ENCODE measurements around the gene SPSB1.

The SPSB1 gene

DNA sequence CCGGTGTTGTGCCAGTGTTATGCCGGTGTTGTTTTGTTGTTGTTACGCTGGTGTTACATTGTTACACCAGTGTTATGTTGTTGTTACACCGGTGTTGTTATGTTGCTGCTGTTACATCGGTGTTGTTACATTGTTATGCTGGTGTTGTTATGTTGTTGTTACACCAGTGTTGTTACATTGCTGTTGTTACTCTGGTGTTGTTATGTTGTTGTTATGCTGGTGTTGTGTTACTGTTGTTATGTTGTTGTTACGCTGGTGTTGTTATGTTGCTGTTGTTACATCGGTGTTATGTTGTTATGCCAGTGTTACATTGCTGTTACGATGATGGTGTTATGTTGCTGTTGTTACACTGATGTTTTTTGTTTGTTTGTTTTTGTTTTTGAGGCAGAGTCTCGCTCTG lies 34.1 kb upstream of the SPSB1 start:
- no peak for DNase-seq (ENCODE audit: low spot score)

DNA sequence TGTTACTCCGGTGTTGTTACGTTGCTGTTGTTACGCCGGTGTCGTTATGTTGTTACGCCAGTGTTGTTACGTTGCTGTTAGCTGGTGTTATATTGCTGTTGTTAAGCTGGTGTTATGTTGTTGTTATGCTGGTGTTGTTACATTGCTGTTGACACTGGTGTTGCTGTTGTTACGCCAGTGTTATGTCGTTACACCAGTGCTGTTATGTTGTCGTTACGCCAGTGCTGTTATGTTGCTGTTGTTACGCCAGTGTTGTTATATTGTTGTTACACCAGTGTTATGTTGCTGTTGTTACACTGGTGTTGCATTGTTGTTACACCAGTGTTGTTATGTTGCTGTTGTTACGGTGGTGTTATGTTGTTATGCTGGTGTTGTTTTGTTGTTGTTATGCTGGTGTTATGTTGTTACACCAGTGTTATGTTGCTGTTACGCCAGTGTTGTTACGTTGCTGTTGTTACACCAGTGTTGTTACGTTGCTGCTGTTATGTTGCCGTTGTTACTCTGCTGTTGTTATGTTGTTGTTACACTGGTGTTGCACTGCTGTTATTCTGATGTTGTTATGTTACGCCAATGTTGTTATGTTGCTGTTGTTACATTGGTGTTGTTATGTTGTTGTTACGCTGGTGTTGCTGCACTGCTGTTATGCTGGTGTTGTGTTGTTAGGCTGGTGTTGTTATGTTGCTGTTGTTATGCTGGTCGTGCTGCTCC lies 32.5 kb upstream of the SPSB1 start:
- DNase-seq (ENCODE audit: low spot score), result no peak

DNA sequence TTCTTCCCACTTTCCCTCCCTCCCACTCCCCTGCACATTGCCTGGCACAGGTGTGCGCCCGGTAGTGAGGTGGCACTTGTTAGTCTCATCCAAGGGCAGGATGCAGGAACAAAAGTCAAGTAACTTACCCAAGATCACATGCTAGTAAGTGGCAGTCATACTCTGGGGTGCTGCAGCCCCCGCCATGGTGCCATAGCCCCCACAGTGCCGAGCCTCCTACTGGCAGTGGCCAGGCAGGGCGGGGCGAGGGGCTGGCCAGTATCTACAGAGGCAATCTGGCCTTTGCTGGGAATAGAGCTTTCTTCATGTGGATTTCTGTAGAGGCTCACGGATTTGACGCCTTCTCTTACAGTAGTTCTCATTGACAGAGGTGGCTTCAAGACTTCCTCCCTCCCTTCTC lies 31.2 kb upstream of the SPSB1 start:
- no peak for DNase-seq (ENCODE audit: low spot score)

DNA sequence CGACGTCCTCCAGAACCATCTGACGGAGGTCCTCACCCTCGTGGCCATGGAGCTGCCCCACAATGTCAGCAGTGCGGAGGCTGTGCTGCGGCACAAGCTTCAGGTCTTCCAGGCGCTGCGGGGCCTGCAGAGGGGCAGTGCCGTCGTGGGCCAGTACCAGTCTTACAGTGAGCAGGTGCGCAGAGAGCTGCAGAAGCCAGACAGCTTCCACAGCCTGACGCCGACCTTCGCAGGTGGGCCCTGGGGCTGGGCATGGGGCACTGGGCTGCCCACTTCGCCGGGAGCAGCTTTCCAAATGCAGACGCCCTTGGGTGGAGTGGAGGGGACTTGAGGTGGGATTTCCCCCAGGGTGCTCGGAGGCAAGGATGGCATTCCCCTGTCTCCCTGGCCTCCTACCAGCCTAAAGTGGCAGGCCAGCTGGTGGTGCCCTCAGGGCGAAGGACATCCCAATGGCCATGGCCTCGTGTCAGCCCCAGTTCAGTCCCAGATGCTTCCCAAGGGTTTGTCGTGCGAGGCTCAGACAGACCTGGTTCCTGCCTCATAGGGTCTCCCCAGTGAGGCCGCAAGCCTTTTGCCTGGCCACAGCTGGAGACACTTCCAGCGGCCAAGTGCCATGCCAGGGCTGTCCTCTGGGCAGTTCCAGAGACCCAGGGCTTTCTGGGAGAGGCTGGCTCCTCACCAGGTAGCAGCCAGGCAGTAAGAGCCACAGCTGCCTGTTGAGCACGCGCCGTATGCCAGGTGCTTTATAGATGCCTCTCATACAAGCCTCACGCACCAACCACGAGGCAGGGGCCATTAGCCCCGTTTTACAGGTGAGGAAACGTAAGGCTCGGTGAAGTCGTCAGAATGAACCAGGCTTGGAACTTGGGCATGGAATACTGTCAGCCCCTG lies 30.4 kb upstream of the SPSB1 start:
- no peak for DNase-seq (ENCODE audit: low spot score)

DNA sequence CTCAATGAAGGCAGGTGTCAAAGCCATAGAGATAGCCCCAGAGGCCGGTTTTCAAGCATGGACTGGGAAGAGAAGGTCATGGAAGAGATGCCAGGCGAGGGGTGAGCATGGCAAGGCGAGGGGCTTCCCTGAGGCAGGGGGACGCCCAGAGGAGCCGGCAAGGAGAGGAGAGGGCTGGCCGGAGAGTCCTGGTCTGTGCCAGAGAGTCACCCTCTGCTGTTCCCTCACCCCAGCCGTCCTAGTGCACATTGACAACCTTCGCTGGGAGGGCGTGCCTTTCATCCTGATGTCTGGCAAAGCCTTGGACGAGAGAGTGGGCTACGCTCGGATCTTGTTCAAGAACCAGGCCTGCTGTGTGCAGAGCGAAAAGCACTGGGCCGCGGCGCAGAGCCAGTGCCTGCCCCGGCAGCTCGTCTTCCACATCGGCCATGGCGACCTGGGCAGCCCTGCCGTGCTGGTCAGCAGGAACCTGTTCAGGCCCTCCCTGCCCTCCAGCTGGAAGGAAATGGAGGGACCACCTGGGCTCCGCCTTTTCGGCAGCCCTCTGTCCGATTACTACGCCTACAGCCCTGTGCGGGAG lies 29.3 kb upstream of the SPSB1 start:
- no peak for DNase-seq (ENCODE audit: low spot score)

DNA sequence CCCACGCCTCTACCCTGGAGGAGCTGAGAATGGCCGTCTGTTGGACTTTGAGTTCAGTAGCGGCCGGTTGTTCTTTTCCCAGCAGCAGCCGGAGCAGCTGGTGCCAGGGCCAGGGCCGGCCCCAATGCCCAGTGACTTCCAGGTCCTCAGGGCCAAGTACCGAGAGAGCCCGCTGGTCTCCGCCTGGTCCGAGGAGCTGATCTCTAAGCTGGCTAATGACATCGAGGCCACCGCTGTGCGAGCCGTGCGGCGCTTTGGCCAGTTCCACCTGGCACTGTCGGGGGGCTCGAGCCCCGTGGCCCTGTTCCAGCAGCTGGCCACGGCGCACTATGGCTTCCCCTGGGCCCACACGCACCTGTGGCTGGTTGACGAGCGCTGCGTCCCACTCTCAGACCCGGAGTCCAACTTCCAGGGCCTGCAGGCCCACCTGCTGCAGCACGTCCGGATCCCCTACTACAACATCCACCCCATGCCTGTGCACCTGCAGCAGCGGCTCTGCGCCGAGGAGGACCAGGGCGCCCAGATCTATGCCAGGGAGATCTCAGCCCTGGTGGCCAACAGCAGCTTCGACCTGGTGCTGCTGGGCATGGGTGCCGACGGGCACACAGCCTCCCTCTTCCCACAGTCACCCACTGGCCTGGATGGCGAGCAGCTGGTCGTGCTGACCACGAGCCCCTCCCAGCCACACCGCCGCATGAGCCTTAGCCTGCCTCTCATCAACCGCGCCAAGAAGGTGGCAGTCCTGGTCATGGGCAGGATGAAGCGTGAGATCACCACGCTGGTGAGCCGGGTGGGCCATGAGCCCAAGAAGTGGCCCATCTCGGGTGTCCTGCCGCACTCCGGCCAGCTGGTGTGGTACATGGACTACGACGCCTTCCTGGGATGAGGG lies 28.5 kb upstream of the SPSB1 start:
- DNase-seq (ENCODE audit: low spot score), result no peak

DNA sequence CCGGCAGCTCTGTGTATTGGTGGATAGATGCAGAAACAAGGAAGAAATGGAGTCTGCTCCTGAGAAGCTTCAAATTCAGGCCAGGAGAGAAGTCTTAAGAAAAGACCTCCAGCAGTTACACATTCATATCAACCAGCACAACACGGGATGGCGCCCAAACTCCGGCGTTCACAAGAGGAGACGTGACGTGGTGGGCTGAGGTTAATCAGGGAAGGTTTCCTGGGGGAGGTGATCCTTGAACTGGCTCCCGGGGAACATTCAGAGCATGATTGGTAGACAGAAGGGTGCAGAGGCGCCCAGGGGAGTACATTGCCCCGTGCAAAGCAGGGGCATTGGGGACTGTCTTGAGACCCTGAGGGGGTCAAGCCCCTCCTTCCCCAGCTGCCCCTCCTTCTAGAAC lies 27.7 kb upstream of the SPSB1 start:
- DNase-seq (ENCODE audit: low spot score), result no peak

DNA sequence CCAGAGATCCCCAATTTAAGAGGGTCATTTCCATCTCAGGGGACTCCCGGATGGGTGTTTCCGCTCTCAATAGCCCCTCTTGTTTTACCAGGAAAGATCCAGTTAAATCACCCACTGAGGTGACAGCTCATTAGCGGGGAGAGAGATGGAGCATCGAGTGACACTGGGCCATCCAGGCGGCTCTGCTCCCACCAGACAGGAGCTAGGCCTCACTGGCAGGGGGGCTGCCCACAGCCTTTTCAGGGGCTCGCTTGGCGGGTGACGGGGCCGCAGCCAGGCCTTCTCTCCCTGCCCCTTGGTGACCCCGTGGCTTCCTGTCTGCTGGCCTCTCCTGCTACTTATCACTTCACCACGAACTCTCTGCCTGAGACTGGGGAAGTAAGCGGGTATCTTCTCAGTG lies 26.7 kb upstream of the SPSB1 start:
- no peak for DNase-seq (ENCODE audit: low spot score)

DNA sequence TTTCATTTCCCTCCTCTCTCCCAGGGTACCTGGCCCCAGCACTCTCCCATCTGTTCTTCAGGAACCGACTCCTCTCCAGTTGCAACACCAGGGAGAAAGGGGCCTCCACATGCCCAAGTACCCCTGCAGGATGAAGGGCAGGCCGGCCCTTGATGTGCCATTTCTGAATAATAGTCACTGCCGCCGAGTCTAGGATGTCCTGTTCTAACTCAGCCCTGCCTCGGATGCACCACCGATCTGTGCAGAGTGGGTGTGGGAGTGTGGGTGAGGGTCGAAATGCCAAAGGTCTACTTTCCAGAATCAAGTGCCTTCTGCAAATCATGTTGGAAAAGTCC lies 25.4 kb upstream of the SPSB1 start:
- no peak for DNase-seq (ENCODE audit: low spot score)

DNA sequence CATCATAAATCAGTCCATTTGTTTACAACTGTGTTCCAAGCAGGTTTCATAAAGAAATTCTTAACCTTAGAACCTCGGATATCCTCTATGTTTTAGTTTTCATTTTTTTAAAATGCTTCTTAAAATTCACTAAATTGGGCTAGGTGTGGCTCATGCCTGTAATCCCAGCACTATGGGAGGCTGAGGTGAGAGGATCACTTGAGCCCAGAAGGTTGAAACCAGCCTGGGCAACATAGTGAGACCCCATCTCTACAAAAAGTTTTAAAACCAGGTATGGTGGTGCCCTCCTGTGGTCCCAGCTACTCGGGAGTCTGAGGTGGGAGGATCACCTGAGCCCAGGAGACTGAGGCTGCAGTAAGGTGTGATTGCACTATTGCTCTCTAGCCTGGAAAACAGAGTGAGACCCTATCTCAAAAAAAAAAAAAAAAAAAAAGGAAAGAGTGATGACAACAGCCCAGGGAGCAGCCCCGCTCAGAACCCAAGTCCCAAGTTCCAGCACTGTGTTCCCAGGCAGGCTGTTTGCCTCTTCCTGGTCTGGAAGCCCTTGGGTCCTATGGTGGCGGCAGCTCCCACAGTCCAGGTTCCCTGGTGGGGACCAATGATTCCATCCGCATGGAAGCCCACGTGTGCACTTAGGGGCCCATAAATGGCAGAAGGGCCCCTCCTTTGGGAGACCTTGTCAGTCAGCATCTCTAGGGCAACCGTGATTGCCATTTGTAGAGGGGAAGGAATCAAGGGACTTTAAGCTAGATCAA lies 24.7 kb upstream of the SPSB1 start:
- DNase-seq (ENCODE audit: low spot score), result no peak

DNA sequence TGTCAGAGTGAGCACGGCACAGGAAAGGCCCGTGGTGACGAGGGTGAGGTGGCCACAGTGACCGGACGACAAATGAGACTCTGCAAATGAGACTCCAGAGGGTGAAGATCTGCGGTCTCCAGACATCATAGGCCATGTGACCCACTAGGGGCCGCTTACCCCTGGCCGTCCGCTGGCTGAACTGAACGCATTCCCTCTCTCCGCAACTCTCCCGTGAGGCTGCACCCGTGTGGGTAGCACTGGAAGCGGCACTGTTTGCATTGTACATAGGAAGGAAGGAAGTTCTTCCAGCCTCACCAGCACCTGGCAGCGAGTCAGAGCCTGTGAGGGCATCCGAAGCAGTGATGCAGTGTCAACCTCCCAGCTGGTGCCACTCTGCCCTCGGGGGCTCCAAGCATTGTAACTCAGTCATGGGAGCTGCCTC lies 23.6 kb upstream of the SPSB1 start:
- DNase-seq (ENCODE audit: low spot score), result peak; percentile 39

DNA sequence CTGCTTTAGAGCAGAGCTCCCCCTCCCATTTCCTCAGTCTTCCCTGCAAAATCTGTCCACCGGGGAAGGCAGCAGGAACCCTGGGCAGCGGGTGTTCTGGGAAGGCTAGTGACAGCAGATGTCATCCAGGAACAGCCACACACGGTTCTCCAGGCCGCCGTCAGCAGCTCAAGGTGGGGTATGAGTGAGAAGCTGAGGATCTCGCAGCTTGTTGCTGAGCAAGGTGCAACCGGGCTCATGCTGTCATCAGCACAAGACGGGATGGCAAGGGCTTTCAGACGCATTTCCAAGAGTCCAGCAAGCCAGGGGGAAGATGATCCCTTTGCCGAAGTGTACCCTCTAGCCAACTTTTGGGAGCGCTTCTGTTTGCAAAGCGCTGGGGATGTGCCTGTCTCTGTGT lies 23.0 kb upstream of the SPSB1 start:
- DNase-seq (ENCODE audit: low spot score), result no peak

DNA sequence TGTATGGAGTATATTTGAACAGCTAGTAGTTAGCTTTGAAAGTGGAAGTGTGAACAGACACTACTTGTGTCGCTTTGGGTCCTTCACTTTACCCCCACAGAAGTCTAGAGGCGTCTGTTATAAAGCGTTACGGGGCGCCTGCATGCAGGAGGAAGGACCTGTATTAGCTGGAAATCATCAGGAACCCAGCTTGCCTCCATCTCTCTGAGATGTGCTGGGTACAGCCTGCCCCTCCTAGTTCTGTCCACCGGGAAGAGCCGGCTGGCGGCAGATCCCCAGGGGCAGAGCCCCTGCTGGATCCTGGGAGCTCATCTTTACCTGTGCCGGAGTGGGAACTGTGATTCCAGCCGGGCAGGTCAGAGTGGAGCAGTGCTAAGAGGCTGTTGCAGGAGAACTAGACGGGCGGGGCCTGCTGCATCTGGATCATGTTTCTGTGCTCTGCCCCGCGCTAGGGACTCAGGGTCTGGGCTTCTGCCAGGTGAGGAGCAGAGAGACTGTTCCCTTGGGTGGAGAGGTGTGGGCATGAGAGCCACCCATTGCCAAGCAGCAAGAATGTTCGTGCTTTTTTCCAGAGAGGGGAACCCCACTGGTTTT lies 22.3 kb upstream of the SPSB1 start:
- no peak for DNase-seq (ENCODE audit: low spot score)

DNA sequence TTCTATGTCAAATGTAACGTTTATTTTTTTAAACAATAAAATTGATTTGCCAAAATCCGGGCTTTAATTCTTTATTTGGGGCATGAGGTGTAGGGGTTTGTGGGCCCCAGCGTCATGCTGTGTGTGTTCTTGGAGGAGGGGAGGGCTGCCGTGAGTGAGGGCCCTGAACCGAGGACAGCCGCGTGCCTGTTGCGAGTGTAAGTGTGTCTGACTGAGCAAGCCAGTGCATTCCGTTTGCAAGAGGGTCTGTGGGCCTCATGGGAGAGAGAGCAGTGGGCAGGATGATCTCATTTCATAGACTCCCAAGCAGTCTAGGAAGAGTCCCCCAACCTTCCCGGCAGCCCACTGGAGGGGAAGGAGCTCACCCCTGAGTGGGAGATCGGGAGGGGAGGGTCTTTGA lies 21.4 kb upstream of the SPSB1 start:
- no peak for DNase-seq (ENCODE audit: low spot score)

DNA sequence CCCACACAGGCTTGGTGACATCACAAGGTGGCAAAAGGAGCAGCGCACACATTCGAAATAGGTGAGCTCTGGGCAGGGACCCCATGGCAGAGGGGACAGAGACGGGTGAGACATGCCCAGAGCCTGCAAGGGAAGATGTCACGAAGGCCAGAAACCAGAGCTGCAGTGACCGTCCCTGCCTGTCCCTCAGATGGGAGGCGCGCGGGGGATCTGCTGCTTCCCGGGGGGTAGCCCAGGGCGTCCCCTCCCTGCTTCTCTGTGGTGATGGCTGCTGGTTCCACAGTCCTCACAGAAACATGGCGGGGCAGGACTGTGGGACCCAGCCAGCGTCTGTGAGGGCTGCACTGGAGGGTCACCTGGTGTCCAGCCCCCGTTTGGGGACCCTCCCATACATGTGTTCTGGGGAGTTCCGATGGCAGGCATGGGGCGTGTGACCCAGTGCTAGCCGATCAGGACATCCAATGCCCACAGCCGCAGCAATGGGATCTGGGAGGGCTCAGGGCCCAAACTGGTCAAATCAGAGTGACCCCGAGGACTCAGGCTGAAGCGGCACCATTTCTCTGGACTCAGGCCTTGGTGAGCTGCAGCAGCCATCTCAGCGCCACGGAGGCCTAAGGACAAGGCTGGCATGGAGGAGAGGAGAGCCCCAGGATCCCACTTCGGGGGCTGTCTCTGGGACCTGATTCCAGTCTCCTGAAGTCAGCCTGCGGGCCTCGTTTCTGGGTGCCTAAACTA lies 20.7 kb upstream of the SPSB1 start:
- DNase-seq (ENCODE audit: low spot score), result no peak

DNA sequence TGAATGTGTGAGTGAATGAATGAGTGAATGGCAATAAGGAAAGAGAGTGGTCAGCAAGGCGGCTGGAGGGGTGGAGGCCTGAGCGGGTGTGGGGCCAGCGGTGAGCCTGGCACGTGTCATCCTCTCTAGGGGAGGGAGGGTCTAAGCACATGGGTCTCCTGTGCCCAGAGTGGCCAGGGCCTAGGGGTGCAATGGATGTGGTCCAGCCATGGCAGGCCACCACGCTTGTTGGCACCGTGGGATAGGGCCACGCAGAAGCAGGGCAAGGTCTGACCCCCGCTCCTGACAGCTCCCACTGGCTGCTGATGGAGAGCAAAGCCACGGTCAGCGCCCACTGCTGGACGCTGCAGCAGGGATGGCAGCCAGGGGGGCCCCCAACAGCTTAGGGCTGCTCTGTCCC lies 19.5 kb upstream of the SPSB1 start:
- no peak for DNase-seq (ENCODE audit: low spot score)

DNA sequence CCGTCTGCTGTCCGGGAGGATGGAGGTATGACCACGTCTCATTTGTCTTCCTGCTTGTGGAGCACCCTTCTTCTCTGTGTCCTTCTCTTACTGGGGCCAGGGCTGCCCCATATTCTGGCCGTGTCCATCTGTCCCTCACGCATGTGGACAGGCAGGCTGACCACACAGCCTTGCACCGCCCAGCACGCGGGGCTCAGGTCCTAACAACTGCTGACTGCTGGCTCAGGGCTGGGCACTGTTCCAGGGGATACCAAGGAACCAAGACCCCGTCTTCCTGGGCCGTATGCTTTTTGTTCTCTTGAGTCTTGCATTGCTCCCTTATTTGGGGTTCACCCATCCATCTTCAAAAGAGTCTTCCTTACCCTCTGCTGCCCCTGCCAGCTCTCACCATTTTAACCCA lies 17.5 kb upstream of the SPSB1 start:
- no peak for DNase-seq (ENCODE audit: low spot score)

DNA sequence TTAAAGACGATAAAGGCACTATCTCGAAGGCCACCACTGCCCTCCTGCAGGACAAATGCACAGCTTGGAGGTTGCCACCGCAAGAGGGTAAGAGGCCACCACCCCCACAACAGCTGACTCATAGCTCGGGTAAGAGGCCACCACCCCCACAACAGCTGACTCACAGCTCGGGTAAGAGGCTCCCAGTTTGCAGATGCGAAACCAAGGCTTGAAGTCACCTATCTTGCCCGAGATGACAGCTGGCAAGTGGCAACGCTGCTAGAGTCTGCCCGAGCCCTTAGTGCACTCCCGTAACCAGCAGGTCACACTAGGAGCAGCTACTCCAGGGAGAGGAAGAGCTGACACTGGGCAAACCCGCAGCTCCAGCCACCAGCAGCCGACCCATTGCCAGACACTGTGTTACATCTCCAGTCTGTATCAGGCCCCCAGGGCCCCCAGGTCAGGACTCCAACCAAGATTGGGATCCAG lies 17.1 kb upstream of the SPSB1 start:
- no peak for DNase-seq (ENCODE audit: low spot score)

DNA sequence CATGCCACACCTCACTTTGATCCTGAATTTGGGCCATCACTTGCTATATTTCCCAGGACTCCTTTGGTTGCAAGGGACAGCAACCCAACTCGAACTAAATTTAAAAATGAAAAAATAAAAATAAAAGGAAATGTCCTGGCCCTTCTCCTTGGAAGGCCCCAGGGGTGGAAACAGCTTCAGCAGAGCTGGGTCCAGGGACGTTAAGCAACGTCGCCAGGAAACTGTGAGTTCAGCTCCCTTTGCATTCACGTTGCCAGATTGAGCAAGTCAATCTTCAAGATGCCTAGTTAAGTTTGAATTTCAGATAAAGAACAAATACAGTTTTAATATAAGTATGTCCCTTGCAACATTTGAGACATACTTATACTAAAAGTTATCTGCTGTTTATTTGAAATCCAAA lies 14.6 kb upstream of the SPSB1 start:
- DNase-seq (ENCODE audit: low spot score), result no peak

DNA sequence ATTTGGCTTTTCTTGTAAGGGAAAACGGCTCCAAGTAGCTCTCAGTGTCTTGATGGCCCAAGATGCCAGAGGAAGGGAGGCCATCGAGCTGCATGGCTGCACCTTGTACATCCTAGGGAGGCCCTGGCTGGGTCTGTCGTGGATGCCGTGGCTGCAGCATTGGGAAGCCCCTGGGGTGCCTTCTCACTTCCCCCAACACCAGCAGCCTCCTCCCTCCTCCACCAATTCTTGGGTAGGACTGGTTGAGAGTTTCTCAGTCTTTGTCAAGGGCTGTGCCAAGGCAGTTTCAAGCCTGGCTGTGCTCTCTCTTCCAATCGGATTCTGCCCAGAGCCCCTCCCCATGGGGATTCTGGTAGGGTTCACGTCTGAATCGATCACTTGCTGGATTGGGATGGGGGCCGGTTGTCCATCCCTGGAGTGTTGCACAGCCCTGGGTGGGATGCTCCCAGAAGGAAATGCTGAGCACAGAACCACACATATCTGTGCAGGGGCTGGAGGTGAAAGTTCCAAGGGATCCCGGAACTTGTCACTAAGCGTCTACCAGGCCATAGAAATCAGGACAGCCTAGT lies 14.0 kb upstream of the SPSB1 start:
- DNase-seq (ENCODE audit: low spot score), result no peak

All from SK-N-DZ (cell line).